Gastrocnemius medialis (tissue), 4 donors: Measurements from ENCODE around the gene NTN3. TPM values are rescaled to one million over a fixed set of nuclear protein-coding genes. Genes with fewer than 3 reads are reported as not detected.

Experiments
- ATAC-seq, 2 donors: fragments of 150-250 bp; one replicate each; pipeline ENCODE4 v1.9.1; 2016
- DNase-seq, 2 donors: peaks; one replicate each; pipeline ENCODE4 v3.0.0-alpha.2; 2019
- H3K27ac ChIP-seq, 4 donors: fragments of 200-600 bp; sonication (generic); 1 replicate in 1 of 4; 2 replicates in 3 of 4; pipeline ENCODE4 v1.5.1; 2016 to 2018; ENCODE audit warnings: mild to moderate bottlenecking in 2 of 4, moderate library complexity in 1 of 4
- H3K27me3 ChIP-seq, 3 donors: fragments of 200-600 bp; sonication (generic) in 2 of 3; 1 replicate in 1 of 3; 2 replicates in 2 of 3; pipeline versions ENCODE4 v1.5.1 to v1.6.0; 2016 to 2019; ENCODE audit warnings: mild to moderate bottlenecking in 1 of 3, moderate library complexity in 1 of 3
- H3K36me3 ChIP-seq, 2 donors: fragments of 200-600 bp; sonication (generic) in 1 of 2; one replicate each; pipeline ENCODE4 v1.5.1; 2017 to 2018
- H3K4me1 ChIP-seq, 2 donors: fragments of 200-600 bp; sonication (generic) in 1 of 2; one replicate each; pipeline ENCODE4 v1.5.1; 2016 to 2017; ENCODE audit warnings: mild to moderate bottlenecking in 2 of 2
- H3K4me3 ChIP-seq, 4 donors: fragments of 200-600 bp; sonication (generic) in 3 of 4; 1 replicate in 1 of 4; 2 replicates in 3 of 4; pipeline ENCODE4 v1.5.1; 2016 to 2019; ENCODE audit warnings: mild to moderate bottlenecking in 2 of 4
- H3K9me3 ChIP-seq, 3 donors: fragments of 200-600 bp; sonication (generic) in 2 of 3; 1 replicate in 1 of 3; 2 replicates in 2 of 3; pipeline ENCODE4 v1.5.1; 2016 to 2019
- POLR2A ChIP-seq, 2 donors: fragments of 450-650 bp; IDR thresholded peaks; one replicate each; pipeline ENCODE4 v1.6.1; 2017; ENCODE audit warnings: antibody characterized with exemption in 2 of 2, mild to moderate bottlenecking in 2 of 2, moderate library complexity in 2 of 2
- in situ Hi-C, 4 donors: fragments of 200-750 bp; cut with MboI; loops; one replicate each; pipeline versions ENCODE4 v1.15.0 to v1.8.0; 2017; ENCODE audit warnings: low sequenced_read_pairs in 4 of 4
- intact Hi-C: fragments of 100-400 bp; cut with DNase I; formaldehyde crosslinking; loops from one replicate; pipeline ENCODE4 v1.15.1; 2023; ENCODE audit warnings: low total_unique reads
- total RNA-seq, 4 donors: library from RNA; depleted of rRNA; stranded (reverse); fragments of >200 nt; gene quantifications; one replicate each; pipeline versions ENCODE4 v1.1.0 to v1.2.3, GENCODE V29; 2016
- TF ChIP-seq, protein P1 (sequence below), 5 experiments: fragments of 450-650 bp in 3 of 5; fragments of 200-600 bp in 2 of 5; sonication (generic) in 2 of 5; IDR thresholded peaks in 4 of 5; conservative IDR thresholded peaks in 1 of 5; 1 replicate in 4 of 5; 2 replicates in 1 of 5; pipeline ENCODE4 v1.5.1; 2016 to 2019; ENCODE audit warnings: antibody characterized with exemption in 5 of 5, mild to moderate bottlenecking in 3 of 5, moderate library complexity in 3 of 5

Gene NTN3
- total RNA-seq, 4 donors from 2014 or later = not detected

- TF ChIP-seq, protein P1, sequence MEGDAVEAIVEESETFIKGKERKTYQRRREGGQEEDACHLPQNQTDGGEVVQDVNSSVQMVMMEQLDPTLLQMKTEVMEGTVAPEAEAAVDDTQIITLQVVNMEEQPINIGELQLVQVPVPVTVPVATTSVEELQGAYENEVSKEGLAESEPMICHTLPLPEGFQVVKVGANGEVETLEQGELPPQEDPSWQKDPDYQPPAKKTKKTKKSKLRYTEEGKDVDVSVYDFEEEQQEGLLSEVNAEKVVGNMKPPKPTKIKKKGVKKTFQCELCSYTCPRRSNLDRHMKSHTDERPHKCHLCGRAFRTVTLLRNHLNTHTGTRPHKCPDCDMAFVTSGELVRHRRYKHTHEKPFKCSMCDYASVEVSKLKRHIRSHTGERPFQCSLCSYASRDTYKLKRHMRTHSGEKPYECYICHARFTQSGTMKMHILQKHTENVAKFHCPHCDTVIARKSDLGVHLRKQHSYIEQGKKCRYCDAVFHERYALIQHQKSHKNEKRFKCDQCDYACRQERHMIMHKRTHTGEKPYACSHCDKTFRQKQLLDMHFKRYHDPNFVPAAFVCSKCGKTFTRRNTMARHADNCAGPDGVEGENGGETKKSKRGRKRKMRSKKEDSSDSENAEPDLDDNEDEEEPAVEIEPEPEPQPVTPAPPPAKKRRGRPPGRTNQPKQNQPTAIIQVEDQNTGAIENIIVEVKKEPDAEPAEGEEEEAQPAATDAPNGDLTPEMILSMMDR (IDR thresholded peaks at IDR 0.05 in 4 of 5, conservative IDR thresholded peaks at IDR 0.05 in 1 of 5) = no peak
- no peak for TF ChIP-seq POLR2A (IDR thresholded peaks at IDR 0.05)
- peaks cover 23 to 46% of the 10 kb centered on the region in 2 donors for H3K4me1 ChIP-seq
Observed at GRCh38 chr16:2482249-2482648, 11.2 kb downstream of the NTN3 start.

GRCh38 chr16:2482708-2483534 lies 11.8 kb downstream of the NTN3 start:
- H3K9me3 ChIP-seq = no peaks in the 10 kb centered on the region
- peak; percentile 89 to 92 for ATAC-seq
- in situ Hi-C loops = loop anchor here in 1 of 4 donors (25.0 kb wide), 1 partner anchor 146 kb away; the partner anchor contains the start of gene ABCA3
- no peaks in the 10 kb centered on the region for H3K27me3 ChIP-seq
- H3K4me1 ChIP-seq = peaks cover 23 to 53% of the 10 kb centered on the region in 2 donors
- H3K36me3 ChIP-seq = no peaks in the 10 kb centered on the region
- H3K27ac ChIP-seq = peak overlapping the region; percentile 82 to 94 (median 86)
- DNase-seq = peak; percentile 53 to 83
- peak overlapping the region in 3 of 4 donors; percentile 26 to 37 (median 35) for H3K4me3 ChIP-seq
- intact Hi-C loops = loop anchor here (1.0 to 10.0 kb wide), 3 partner anchors 16 to 141 kb away; partner anchors contain the start of genes ABCA3 and CCNF
- TF ChIP-seq, protein P1 (IDR thresholded peaks at IDR 0.05 in 4 of 5, conservative IDR thresholded peaks at IDR 0.05 in 1 of 5) = no peak
- TF ChIP-seq POLR2A (IDR thresholded peaks at IDR 0.05) = no peak

More at GRCh38 chr16:2482249-2482648, 11.2 kb downstream of the NTN3 start:
- in situ Hi-C loops (loop anchor here in 1 of 4 donors (25.0 kb wide), 1 partner anchor 145 kb away; the partner anchor contains the start of gene ABCA3), intact Hi-C loops (loop anchor here (1.0 to 10.0 kb wide), 3 partner anchors 15 to 140 kb away; partner anchors contain the start of genes ABCA3 and CCNF)
- Histone ChIP-seq H3K27me3 (no peaks in the 10 kb centered on the region), H3K36me3 (no peaks in the 10 kb centered on the region), H3K4me3 (no peak overlapping the region), H3K27ac (peak overlapping the region; percentile 82 to 94 (median 86)), H3K9me3 (no peaks in the 10 kb centered on the region)
- DNase-seq (no peak), ATAC-seq (no peak)

DNA sequence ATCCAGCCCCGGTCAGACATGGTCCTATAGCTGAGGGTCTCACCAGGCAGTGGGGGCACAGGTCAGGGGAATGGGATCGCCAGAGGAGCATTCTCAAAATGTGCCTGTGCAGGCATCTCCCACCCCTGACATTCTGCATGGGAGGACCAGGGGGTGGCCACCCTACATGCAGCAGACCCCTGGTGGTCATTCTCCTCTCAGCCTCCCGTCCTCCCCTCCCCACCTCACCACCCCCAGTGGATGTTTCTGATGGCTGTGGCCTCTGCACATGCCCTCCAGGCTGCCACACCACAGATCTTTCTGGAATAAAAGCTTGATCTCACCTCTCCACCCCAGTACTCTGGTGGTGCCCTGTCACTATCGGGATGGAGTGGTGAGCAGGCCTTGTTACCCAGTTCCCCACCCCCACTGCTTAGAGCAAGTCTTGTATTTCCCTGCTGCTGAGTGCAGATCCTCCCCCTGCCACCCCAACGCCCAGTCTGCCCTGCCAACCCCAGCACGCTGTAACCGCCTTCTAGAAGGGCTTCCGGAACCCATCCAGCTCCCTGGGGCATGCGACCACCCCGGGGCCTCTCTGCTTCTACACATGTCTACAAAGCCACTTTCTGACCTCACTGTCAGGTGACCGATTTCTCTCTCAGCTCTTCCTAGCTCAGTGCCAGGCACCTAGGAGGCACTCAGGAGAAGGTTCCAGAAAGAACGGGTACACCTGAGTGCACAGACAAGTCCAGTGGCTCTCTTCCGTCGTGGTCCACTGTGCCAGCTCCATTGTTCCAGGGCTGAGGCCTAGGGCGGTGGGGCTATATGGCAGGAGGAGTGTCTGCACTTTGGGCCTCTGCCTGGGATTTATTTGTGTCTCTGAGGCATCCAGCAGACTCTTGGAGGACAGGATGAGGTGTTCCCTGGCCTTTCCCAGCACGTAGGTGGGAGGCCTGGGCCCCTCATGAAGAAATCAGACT lies 13.1 kb downstream of the NTN3 start:
- no peaks in the 10 kb centered on the region for H3K36me3 ChIP-seq
- no peak for TF ChIP-seq POLR2A (IDR thresholded peaks at IDR 0.05)
- TF ChIP-seq, protein P1 (IDR thresholded peaks at IDR 0.05 in 4 of 5, conservative IDR thresholded peaks at IDR 0.05 in 1 of 5) = no peak
- H3K27me3 ChIP-seq = no peaks in the 10 kb centered on the region
- H3K4me3 ChIP-seq = no peak overlapping the region
- DNase-seq = no peak
- H3K9me3 ChIP-seq = no peaks in the 10 kb centered on the region
- intact Hi-C loops (loop anchor here (5.0 to 10.0 kb wide), 2 partner anchors 59 to 142 kb away; partner anchors contain the start of genes ABCA3 and CCNF), in situ Hi-C loops (loop anchor here in 1 of 4 donors (25.0 kb wide), 1 partner anchor 147 kb away; the partner anchor contains the start of gene ABCA3)
- H3K27ac ChIP-seq = peak overlapping the region in 3 of 4 donors; percentile 82 to 94 (median 85)
- H3K4me1 ChIP-seq = peaks cover 23 to 53% of the 10 kb centered on the region in 2 donors
- ATAC-seq = no peak

GRCh38 chr16:2484898-2485508 lies 13.9 kb downstream of the NTN3 start:
- intact Hi-C loops = loop anchor here (5.0 to 10.0 kb wide), 2 partner anchors 60 to 143 kb away; partner anchors contain the start of genes ABCA3 and CCNF
- H3K27ac ChIP-seq = peak overlapping the region in 1 of 4 donors; percentile 21
- no peaks in the 10 kb centered on the region for H3K27me3 ChIP-seq
- DNase-seq (no peak), ATAC-seq (no peak)
- H3K4me1 ChIP-seq = peaks cover 23 to 53% of the 10 kb centered on the region in 2 donors
- H3K9me3 ChIP-seq = no peaks in the 10 kb centered on the region
- H3K4me3 ChIP-seq = no peak overlapping the region
- H3K36me3 ChIP-seq = no peaks in the 10 kb centered on the region
- in situ Hi-C loops = loop anchor here in 1 of 4 donors (25.0 kb wide), 1 partner anchor 148 kb away; the partner anchor contains the start of gene ABCA3
- TF ChIP-seq, protein P1 (IDR thresholded peaks at IDR 0.05 in 4 of 5, conservative IDR thresholded peaks at IDR 0.05 in 1 of 5) = no peak
- TF ChIP-seq POLR2A (IDR thresholded peaks at IDR 0.05) = no peak
